NCI-H1436 (cell line): ENCODE results near the gene EIF3M.
A peak's percentile ranks its signal among the peaks of the same experiment; 100 is the strongest.

Experiments used
- DNase-seq: peaks from one replicate; lab custom pipeline; 2025; lab: John Stamatoyannopoulos, UW

The EIF3M gene

GRCh38 chr11:32583459-32584271 is at the start of gene EIF3M:
Gene EIF3M, plus strand, starts transcription at chr11:32583831. Its CDS starts 57 bp downstream, at chr11:32583888.
- peak; percentile 91 for DNase-seq

GRCh38 chr11:32538804-32539203 is 44.8 kb upstream of the EIF3M start:
- DNase-seq, result no peak

- no peak for DNase-seq
Observed at GRCh38 chr11:32549611-32550187, 33.9 kb upstream of the EIF3M start.

DNA sequence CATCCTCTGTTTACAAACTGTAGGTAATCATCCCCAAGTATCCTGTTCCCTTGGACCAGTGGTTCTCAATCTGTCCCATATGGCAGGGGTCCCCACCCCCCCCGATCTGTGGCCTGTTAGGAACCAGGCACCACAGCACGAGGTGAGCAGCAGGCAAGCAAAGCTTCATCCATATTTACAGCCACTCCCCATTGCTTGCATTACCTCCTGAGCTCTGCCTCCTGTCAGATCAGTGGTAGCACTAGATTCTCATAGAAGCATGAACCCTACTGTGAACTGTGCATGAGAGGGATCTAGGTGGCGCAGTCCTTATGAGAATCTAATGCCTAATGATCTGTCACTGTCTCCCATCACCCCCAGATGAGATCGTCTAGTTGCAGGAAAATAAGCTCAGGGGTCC is 33.4 kb upstream of the EIF3M start:
- no peak for DNase-seq

DNA sequence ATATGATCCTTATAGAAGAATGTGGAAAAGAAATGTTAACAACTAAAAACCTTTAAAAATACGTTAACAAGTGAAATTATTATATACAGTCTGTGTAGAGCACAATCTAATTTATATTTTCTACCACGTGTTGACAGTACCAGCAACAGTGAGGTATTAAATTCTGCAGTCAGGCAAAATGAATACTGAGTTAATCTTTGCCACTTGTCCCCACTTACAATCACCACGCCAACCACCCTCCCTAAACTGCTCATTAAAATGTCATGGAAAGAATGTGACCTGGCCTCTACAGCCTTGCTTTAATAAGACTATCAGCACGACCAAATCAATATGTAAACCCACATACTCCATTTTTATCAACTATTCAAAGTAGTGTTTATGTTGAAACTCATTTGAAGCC is 28.5 kb upstream of the EIF3M start:
- DNase-seq, result no peak

GRCh38 chr11:32555895-32556294 is 27.7 kb upstream of the EIF3M start:
- DNase-seq, result no peak

DNA sequence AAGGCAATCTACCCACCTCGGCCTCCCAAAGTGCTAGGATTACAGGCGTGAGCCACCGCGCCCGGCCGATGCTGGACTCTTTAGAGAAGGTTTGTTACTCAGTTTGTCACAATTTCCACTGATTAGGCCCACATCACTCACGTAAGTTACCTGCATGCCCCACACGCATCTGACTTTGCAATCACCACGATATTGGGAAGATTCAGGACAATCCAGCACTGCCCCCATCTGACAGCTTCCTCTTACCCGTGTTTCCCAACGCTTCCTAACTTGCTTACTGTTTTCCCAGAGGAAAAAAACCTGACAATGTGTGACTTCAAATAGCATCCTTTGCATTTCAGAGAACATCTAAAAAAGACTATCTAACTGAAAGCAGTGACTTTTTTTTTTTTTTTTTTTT is 21.8 kb upstream of the EIF3M start:
- no peak for DNase-seq

- no peak for DNase-seq
Observed at GRCh38 chr11:32562839-32563599, 20.6 kb upstream of the EIF3M start.

- no peak for DNase-seq
Observed at GRCh38 chr11:32563600-32563959, 20.1 kb upstream of the EIF3M start.

DNA sequence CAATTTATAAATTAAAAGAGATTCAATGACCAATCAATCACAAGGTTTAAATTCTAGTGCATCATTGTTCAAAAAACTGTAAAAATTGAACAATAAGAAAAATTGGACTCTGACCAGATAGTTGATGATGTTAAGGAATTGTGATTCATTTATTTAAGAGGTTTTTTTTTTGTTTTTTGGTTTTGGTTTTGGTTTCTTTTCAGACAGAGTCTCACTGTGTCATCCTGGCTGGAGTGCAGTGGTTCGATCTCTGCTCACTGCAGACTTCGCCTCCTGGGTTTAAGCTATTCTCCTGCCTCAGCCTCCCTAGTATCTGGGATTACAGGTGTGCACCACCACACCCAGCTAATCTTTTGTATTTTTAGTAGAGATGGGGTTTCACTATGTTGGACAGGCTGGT is 17.1 kb upstream of the EIF3M start:
- no peak for DNase-seq

- DNase-seq, result no peak
Observed at GRCh38 chr11:32567154-32567553, 16.5 kb upstream of the EIF3M start.

- no peak for DNase-seq
Observed at GRCh38 chr11:32569313-32569881, 14.2 kb upstream of the EIF3M start.

DNA sequence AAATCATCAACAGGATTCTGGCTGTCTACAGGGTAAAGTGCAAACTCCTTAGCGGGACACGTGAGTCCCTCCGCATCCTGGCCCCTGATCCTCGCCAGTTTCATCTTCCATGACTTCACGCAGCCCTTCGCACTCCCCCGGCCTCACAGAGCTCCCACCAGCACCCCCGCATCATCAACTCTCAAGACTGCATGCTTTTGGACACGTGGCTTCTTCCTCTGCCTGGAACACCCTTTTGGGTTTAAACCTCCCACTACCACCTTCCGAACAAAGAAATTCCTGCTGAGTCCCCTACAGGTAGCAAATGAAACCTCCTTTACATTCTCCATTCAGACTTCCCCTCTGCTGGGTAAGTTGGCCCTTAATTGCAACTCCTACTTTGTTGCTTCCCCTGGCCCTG is 12.6 kb upstream of the EIF3M start:
- DNase-seq, result no peak

- no peak for DNase-seq
Observed at GRCh38 chr11:32573228-32573627, 10.4 kb upstream of the EIF3M start.

- DNase-seq, result no peak
Observed at GRCh38 chr11:32574421-32574820, 9.2 kb upstream of the EIF3M start.

DNA sequence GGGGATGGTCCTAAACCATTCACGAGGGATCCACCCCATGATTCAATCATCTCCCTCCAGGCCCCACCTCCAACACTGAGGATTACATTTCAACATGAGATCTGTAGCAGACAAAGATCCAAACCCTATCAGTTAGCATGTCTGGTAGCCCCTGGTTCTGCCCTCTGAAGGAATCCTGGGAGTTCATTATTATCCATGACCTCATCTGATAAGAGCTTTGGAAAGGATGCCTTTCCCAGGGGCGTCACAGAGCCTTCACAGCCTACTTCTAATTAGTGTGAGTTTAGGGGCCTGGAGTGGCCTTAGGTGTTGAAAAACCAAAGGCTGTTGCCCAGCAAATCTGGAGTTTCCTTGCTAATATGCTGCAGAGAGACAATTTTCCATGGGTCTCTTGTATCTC is 8.6 kb upstream of the EIF3M start:
- no peak for DNase-seq

DNA sequence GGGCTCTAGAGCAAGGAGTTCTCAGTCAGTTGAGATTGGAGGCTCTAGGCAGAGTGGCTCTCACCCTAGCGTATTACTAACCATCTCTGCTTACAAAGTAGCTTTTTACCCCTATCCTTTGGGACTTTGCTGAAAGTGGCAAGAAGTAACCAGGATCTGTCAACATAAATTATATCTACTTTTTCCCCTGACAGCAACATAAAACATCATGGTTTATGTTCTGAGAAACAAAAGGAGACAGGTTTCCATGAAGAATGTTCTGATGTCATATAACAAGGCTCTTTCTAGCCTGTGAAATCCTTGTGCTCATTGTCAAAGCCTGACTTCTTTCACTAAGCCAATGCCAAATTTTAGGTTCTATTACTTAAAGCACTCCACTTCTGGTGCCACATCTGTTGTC is 7.2 kb upstream of the EIF3M start:
- DNase-seq, result no peak

GRCh38 chr11:32580967-32581366 is 2.7 kb upstream of the EIF3M start:
- no peak for DNase-seq

DNA sequence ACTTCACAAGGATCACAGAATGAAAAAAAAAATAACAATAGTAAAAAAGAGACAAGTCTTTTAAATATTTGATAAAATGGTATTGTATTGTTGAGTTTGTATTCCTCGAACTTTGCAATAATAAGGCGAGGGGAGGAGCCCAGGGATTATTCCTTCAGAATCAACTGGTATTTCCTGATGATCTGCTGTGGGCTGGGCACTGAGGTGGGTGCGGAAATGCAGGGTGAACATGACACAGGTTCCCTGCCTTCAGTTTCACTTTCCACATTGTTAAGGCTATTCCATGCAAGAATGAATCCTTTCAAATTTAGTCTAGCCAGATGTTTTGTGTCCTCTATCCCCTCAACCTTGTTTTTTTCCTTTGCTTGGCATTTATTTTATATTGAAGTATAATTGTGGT is 2.1 kb upstream of the EIF3M start:
- no peak for DNase-seq

GRCh38 chr11:32584921-32585320 is 1.3 kb downstream of the EIF3M start:
- no peak for DNase-seq

GRCh38 chr11:32586576-32587190 is 3.1 kb downstream of the EIF3M start:
- no peak for DNase-seq

DNA sequence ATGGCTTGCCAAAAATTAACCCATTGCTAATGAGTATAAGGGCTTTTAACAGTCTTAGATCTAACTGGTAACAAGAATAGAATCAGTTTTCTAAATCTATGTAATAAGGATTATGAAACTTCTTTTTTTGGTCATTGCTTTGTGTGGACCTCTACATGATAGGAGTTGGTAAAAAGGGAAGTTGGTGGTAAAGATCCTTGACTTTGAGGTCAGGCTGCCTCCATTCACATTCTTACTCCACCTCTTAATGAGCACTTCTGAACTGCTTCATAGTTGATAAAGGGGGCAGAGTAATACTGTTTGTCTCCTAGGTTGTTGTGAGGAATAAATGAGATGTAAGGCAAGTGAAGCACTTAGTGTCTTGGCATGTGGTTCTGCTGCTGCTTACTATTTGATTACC is 10.6 kb downstream of the EIF3M start:
- no peak for DNase-seq
